GM12872 (cell line): Measurements from ENCODE around the gene DSG4.

Experiments
- CTCF ChIP-seq: IDR thresholded peaks from 3 replicates; pipeline ENCODE4 v1.5.1; 2011; ENCODE audit warnings: low read depth, mild to moderate bottlenecking, low read length, moderate library complexity; ENCODE audit not compliant: insufficient read depth

DSG4 gene

DNA sequence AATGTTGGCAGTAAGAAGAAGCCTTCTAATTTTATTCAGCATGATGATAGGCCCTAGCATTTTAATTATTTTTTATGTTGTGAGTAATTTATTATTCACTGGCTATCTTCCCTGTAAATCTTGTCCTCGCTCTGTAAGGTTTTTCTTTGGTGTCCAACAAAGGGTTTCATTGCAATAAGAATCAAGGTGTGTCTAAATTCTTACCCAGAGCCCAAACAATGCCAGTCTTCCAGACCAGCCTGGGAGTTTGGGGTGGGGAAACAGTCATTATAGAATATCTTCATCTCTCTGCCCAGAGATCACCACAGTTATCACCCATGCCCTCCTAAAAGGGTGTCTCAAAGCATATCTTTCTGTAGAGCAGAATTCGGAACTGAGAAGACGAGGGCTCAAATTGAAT, at the start of gene DSG4:
DSG4 (plus strand) TSS at position 301 of the 400 bp plus-strand sequence. CDS start 135 bp downstream, outside the sequence.
- no peak for TF ChIP-seq CTCF

DNA sequence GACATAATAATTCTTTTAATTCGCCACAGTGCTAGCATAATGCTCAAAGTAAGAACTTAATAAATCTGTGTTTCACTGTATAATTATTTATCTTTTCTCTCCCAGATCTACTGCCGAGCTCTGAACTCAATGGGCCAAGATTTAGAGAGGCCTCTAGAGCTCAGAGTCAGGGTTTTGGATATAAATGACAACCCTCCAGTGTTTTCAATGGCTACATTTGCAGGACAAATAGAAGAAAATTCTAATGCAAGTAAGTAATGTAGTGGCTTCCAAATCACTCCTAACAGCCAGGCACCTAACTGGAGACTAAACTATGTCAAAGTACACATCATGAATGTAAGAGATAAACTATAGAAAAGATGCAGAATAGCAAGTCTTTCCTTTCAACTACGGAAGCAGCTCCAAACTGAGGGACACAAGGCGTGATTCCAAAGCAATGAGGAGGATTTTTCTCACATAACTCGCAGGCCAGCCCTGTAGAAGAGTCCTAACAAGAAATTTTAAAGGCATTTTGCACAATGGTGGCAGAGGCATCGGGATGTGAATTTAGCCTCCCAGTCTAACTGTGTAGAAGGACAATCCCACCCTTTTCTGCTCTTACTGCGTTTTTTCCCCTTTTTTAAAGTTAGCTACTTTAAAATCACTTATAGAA, 46.7 kb upstream of the DSG4 start:
- TF ChIP-seq CTCF, result no peak

GRCh38 chr18:31343454-31343853, 33.1 kb upstream of the DSG4 start:
- no peak for TF ChIP-seq CTCF

DNA sequence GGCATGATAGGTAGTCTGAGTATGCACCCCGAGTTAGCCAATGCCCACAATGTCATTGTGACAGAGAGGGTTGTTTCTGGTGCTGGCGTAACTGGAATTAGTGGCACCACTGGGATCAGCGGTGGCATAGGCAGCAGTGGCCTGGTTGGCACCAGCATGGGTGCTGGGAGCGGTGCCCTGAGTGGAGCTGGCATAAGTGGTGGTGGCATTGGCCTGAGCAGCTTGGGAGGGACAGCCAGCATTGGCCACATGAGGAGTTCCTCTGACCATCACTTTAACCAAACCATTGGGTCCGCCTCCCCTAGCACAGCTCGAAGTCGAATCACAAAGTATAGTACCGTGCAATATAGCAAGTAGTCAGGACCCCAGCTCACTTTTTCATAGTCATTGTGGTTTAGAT, 21.6 kb upstream of the DSG4 start:
- no peak for TF ChIP-seq CTCF

- TF ChIP-seq CTCF, result no peak
Measured at GRCh38 chr18:31356025-31356424, 20.6 kb upstream of the DSG4 start.

DNA sequence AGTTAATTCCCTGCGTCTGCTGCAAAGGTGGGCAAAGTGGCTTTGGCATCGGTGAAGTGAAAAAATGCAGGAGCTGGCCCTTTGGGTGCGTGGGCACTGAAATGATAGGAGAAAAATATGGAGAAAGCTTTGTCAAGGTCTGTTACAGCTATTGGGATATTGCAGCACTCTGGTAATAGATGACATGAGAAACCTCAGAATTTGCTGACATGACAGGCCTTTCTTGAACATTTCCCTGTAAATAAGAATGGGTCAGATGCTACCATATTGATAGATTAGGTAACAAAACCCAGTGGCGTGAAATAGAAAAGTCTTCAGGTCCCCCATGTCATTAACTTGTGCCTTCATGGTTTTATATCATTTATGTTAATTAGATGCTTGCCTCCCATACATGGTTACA, 12.4 kb upstream of the DSG4 start:
- TF ChIP-seq CTCF, result no peak

DNA sequence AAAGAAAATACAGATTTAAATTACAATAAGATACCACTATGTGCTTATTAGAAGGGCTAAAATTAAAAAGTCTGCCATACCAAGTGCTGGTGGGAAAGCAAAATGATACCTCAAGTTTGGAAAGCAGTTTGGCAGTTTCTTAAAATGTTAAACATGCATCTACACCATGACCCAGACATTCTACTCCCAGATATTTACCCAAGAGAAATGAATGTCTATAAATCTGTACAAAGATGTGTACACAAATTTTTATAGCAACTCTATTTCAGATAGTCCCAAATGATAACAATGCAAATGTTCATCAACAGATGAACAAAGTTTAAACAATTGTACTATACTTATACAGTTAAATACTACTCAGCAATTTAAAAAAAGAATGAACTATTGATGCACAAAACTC, 7.1 kb upstream of the DSG4 start:
- TF ChIP-seq CTCF, result no peak

- no peak for TF ChIP-seq CTCF
Measured at GRCh38 chr18:31371989-31372388, 4.6 kb upstream of the DSG4 start.
